GM12892 (cell line): Measurements from ENCODE around the gene TMOD4.

Experiments
- POLR2A ChIP-seq: IDR thresholded peaks from 2 replicates; pipeline ENCODE4 v1.6.1; 2011; ENCODE audit warnings: low read depth, low read length, control low read depth
- POLR2AphosphoS5 ChIP-seq: IDR thresholded peaks from 2 replicates; pipeline ENCODE4 v1.6.1; 2011; ENCODE audit warnings: low read depth, low read length, control low read depth
- TAF1 ChIP-seq: IDR thresholded peaks from 2 replicates; pipeline ENCODE4 v1.6.1; 2011; ENCODE audit warnings: low read depth, mild to moderate bottlenecking, control low read depth, low read length, borderline replicate concordance

GRCh38 chr1:151164732-151165280 lies 11.0 kb downstream of the TMOD4 start:
- TF ChIP-seq POLR2AphosphoS5 (no peak), POLR2A (no peak), TAF1 (no peak)
